Cardiac fibroblast (primary cell): ENCODE data around the gene TOPORS.
"Not testable (repeated sequence)": the region's sequence is repeated elsewhere in the genome, so short reads cannot be mapped to it uniquely, and the experiment has no call there.

Source experiments
- DNase-seq, 2 donors: peaks; one replicate each; pipeline versions ENCODE4 v3.0.0 to v3.0.0-alpha.2; 2010; ENCODE audit warnings: low read depth in 2 of 2
- H3K4me3 ChIP-seq, 2 donors: replicated peaks in 1 of 2; 1 replicate in 1 of 2; 2 replicates in 1 of 2; pipeline ENCODE4 v1.5.1; 2011; ENCODE audit warnings: low read depth in 2 of 2, low read length in 2 of 2, mild to moderate bottlenecking in 2 of 2, moderate library complexity in 1 of 2
- CTCF ChIP-seq: IDR thresholded peaks from one replicate; pipeline ENCODE4 v1.5.1; 2011; ENCODE audit warnings: low read depth, mild to moderate bottlenecking, low read length, inconsistent platforms

Gene TOPORS

GRCh38 chr9:32550562-32551275 is 1.7 kb downstream of the TOPORS start:
- H3K4me3 ChIP-seq: peak overlapping the region; percentile 64 to 78
- peak; percentile 85 to 97 for DNase-seq
- no peak for TF ChIP-seq CTCF

GRCh38 chr9:32550150-32550561 is 2.2 kb downstream of the TOPORS start:
- peak; percentile 40 to 48 for DNase-seq

GRCh38 chr9:32548213-32548612 is 4.2 kb downstream of the TOPORS start:
- not testable (repeated sequence) for H3K4me3 ChIP-seq, DNase-seq

More at GRCh38 chr9:32550150-32550561, 2.2 kb downstream of the TOPORS start:
- H3K4me3 ChIP-seq: peak overlapping the region; percentile 64 to 78
- no peak for TF ChIP-seq CTCF

- TF ChIP-seq CTCF: no peak
- no peak overlapping the region for H3K4me3 ChIP-seq
- no peak for DNase-seq
These were observed 6.5 kb downstream of the TOPORS start for GRCh38 chr9:32545884-32546283.

DNA sequence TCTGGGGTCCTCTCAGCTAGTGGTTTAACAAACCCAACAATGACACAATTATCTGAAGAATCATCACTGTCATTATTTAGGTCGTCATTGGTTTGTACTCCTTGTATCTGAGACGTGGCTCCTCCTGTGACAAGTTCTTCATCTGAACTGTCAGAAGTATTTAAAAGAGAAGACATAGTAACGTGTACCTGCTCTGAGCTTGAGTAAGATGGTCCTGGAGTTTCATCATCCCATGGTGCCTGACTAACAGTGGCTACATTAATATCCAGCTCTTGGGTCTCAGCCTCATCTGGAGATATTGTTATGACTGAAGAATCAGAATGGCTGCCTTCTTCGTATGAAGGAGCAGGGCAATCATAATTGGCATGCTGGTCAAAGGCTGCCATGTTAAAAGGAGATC is 9.3 kb downstream of the TOPORS start:
- DNase-seq: no peak
- no peak for TF ChIP-seq CTCF
- H3K4me3 ChIP-seq: no peak overlapping the region

DNA sequence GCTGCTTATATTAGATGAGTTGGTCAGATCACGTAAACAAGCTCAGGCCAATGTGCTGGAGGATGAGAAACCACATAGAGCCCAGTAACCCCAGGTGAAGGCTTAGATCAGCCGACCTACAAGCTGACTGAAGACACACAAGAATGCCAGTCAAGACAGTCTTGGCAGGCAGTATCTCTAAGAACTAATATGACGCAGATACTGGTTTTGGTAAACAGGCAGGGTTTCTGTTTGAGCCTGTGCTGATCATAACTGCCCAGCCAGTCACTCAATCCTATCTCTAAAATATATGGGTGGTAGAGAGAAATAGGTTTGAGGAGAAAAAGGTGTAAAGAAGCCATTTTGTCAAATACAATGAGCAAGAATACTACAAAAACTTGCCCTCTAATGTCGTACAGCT is 18.6 kb downstream of the TOPORS start:
- no peak overlapping the region for H3K4me3 ChIP-seq
- no peak for DNase-seq
- TF ChIP-seq CTCF: no peak

GRCh38 chr9:32533336-32533735 is 19.1 kb downstream of the TOPORS start:
- no peak overlapping the region for H3K4me3 ChIP-seq
- TF ChIP-seq CTCF: no peak
- no peak for DNase-seq
